Panc1 (cell line): Measurements from ENCODE around the gene MOV10L1.

Experiments used
- POLR2AphosphoS5 ChIP-seq: IDR thresholded peaks from 2 replicates; pipeline ENCODE4 v1.6.1; 2012; ENCODE audit warnings: mild to moderate bottlenecking, low read depth, low read length, moderate library complexity
- TF ChIP-seq, protein P1 (sequence below): fragments of 450-650 bp; IDR thresholded peaks from 2 replicates; pipeline ENCODE4 v1.5.1; 2017; ENCODE audit warnings: mild to moderate bottlenecking

DNA sequence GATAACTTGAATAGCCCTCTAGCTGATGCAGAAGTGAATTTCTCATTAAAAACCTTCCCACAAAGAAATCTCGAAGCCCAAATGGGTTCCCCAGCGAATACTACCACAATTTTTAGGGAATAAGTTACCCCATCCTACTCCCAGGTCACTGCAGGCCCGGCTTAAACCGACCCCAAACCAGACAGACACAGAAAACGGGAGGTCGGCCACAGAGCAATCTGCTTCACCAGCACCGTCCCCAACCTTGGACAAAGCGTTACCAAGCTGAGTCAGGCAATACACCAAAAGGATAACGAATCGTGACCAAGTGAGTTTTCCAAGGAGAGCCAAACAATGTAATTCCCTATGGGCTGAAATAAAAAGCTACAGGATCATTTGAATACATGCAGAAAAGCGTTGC lies 575 bp upstream of the MOV10L1 start:
- TF ChIP-seq, protein P1, sequence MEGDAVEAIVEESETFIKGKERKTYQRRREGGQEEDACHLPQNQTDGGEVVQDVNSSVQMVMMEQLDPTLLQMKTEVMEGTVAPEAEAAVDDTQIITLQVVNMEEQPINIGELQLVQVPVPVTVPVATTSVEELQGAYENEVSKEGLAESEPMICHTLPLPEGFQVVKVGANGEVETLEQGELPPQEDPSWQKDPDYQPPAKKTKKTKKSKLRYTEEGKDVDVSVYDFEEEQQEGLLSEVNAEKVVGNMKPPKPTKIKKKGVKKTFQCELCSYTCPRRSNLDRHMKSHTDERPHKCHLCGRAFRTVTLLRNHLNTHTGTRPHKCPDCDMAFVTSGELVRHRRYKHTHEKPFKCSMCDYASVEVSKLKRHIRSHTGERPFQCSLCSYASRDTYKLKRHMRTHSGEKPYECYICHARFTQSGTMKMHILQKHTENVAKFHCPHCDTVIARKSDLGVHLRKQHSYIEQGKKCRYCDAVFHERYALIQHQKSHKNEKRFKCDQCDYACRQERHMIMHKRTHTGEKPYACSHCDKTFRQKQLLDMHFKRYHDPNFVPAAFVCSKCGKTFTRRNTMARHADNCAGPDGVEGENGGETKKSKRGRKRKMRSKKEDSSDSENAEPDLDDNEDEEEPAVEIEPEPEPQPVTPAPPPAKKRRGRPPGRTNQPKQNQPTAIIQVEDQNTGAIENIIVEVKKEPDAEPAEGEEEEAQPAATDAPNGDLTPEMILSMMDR: no peak
- TF ChIP-seq POLR2AphosphoS5: no peak
